ENCODE results near the gene EDC4. TPM values are rescaled to one million over a fixed set of nuclear protein-coding genes. Genes with fewer than 3 reads are reported as not detected.

Gene EDC4
- total RNA-seq, 1 experiment from 2014 or later = 99.9 TPM

DNA sequence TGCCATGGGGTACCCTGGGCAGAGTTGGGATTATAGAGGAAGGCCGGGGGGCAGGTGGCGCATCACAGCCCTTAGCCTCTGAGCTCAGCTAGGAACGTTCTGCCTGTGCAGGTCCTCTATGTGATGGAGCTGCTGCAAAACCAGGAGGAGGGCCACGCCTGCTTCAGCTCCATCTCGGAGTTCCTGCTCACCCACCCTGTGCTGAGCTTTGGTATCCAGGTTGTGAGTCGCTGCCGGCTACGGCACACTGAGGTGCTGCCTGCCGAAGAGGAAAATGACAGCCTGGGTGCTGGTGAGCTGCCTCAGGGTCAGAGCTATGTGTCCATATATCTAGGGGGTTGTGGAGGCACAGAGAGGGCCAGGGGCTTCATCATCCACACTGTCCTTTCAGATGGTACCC is 6.0 kb downstream of the EDC4 start:
- no TSS peak for BruUV-seq (replicated peaks)
- no peak for DNase-seq (ENCODE audit: low spot score)
- Histone ChIP-seq H3K4me1 (ENCODE audit: insufficient read depth, low read length, poor library complexity, severe bottlenecking) (peaks cover 7% of the 10 kb centered on the region), H3K4me3 (ENCODE audit: low read depth, low read length, poor library complexity, severe bottlenecking) (no peak overlapping the region), H3K36me3 (ENCODE audit: insufficient read depth, low read length, poor library complexity, severe bottlenecking) (peaks cover 68% of the 10 kb centered on the region), H3K9me3 (ENCODE audit: low read depth, low read length, poor library complexity, severe bottlenecking) (no peaks in the 10 kb centered on the region), H3K27me3 (replicated peaks; ENCODE audit: insufficient read depth, low read depth, low read length, poor library complexity) (no peaks in the 10 kb centered on the region), H3K27ac (ENCODE audit: low read depth, low read length, poor library complexity, severe bottlenecking) (no peak overlapping the region)
- ChIA-PET CTCF (no interaction called here), POLR2A (ENCODE audit: low non-redundant PET) (no interaction called here)
- intact Hi-C loops (cut with micrococcal nuclease; ENCODE audit: unreplicated experiment) = no loop called here
- TF ChIP-seq EZH2 (IDR thresholded peaks at IDR 0.05; ENCODE audit: borderline replicate concordance, low read depth, low read length, poor library complexity, severe bottlenecking) = no peak
- TF ChIP-seq, protein P1, sequence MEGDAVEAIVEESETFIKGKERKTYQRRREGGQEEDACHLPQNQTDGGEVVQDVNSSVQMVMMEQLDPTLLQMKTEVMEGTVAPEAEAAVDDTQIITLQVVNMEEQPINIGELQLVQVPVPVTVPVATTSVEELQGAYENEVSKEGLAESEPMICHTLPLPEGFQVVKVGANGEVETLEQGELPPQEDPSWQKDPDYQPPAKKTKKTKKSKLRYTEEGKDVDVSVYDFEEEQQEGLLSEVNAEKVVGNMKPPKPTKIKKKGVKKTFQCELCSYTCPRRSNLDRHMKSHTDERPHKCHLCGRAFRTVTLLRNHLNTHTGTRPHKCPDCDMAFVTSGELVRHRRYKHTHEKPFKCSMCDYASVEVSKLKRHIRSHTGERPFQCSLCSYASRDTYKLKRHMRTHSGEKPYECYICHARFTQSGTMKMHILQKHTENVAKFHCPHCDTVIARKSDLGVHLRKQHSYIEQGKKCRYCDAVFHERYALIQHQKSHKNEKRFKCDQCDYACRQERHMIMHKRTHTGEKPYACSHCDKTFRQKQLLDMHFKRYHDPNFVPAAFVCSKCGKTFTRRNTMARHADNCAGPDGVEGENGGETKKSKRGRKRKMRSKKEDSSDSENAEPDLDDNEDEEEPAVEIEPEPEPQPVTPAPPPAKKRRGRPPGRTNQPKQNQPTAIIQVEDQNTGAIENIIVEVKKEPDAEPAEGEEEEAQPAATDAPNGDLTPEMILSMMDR (conservative IDR thresholded peaks at IDR 0.05; ENCODE audit: low read depth, low read length) = no peak

DNA sequence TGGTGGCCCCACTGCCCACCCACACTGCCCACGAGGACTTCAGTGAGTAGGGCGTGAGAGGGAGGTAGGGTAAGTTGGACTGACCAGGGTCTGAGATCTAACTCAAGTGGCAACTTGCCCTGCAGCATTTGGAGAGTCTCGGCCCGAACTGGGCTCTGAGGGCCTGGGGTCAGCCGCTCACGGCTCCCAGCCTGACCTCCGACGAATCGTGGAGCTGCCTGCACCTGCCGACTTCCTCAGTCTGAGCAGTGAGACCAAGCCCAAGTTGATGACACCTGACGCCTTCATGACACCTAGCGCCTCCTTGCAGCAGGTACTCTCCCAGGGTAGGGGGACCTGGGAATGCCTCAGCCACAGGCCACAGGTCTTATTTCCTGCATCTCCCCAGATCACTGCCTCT is 6.6 kb downstream of the EDC4 start:
- intact Hi-C loops (cut with micrococcal nuclease; ENCODE audit: unreplicated experiment) = no loop called here

DNA sequence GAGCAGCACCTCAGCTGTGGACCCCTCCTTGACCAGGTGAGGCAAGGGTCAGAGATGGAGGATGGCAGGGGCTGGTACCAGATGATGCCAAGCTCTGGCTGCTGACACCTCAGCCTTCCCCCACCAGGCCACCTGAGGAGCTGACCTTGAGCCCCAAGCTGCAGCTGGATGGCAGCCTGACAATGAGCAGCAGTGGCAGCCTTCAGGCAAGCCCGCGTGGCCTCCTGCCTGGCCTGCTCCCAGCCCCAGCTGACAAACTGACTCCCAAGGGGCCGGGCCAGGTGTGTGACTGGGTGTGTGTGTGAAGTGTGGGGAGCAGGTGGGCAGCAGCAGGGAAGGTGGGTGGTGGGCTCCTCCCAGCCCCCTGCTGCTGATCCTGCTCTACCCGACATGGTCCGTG is 7.1 kb downstream of the EDC4 start:
- Histone ChIP-seq H3K36me3 (ENCODE audit: insufficient read depth, low read length, poor library complexity, severe bottlenecking) (peaks cover 75% of the 10 kb centered on the region), H3K27me3 (replicated peaks; ENCODE audit: insufficient read depth, low read depth, low read length, poor library complexity) (no peaks in the 10 kb centered on the region), H3K4me3 (ENCODE audit: low read depth, low read length, poor library complexity, severe bottlenecking) (no peak overlapping the region), H3K4me1 (ENCODE audit: insufficient read depth, low read length, poor library complexity, severe bottlenecking) (peaks cover 8% of the 10 kb centered on the region), H3K9me3 (ENCODE audit: low read depth, low read length, poor library complexity, severe bottlenecking) (no peaks in the 10 kb centered on the region), H3K27ac (ENCODE audit: low read depth, low read length, poor library complexity, severe bottlenecking) (no peak overlapping the region)
- intact Hi-C loops (cut with micrococcal nuclease; ENCODE audit: unreplicated experiment) = no loop called here
- ChIA-PET POLR2A (ENCODE audit: low non-redundant PET) (no interaction called here), CTCF (interaction anchor here (0.6 kb wide), 1 partner anchor 25 kb away, joined by 10 read pairs; no protein-coding TSS in a partner anchor)
- no TSS peak for BruUV-seq (replicated peaks)
- DNase-seq (ENCODE audit: low spot score) = no peak
- TF ChIP-seq EZH2 (IDR thresholded peaks at IDR 0.05; ENCODE audit: borderline replicate concordance, low read depth, low read length, poor library complexity, severe bottlenecking) = no peak
- TF ChIP-seq, protein P1 (conservative IDR thresholded peaks at IDR 0.05; ENCODE audit: low read depth, low read length) = no peak

More for the DNA sequence above, 6.6 kb downstream of the EDC4 start:
- peaks cover 4% of the 10 kb centered on the region for H3K4me1 ChIP-seq (ENCODE audit: insufficient read depth, low read length, poor library complexity, severe bottlenecking)
- H3K36me3 ChIP-seq (ENCODE audit: insufficient read depth, low read length, poor library complexity, severe bottlenecking) = peaks cover 74% of the 10 kb centered on the region
- DNase-seq (ENCODE audit: low spot score) = no peak
- H3K27ac ChIP-seq (ENCODE audit: low read depth, low read length, poor library complexity, severe bottlenecking) = no peak overlapping the region
- no peaks in the 10 kb centered on the region for H3K9me3 ChIP-seq (ENCODE audit: low read depth, low read length, poor library complexity, severe bottlenecking)
- ChIA-PET POLR2A (ENCODE audit: low non-redundant PET) (no interaction called here), CTCF (interaction anchor here (0.6 kb wide), 1 partner anchor 25 kb away, joined by 10 read pairs; no protein-coding TSS in a partner anchor)
- BruUV-seq (replicated peaks) = no TSS peak
- TF ChIP-seq, protein P1 (conservative IDR thresholded peaks at IDR 0.05; ENCODE audit: low read depth, low read length) = no peak
- TF ChIP-seq EZH2 (IDR thresholded peaks at IDR 0.05; ENCODE audit: borderline replicate concordance, low read depth, low read length, poor library complexity, severe bottlenecking) = no peak
- H3K27me3 ChIP-seq (replicated peaks; ENCODE audit: insufficient read depth, low read depth, low read length, poor library complexity) = no peaks in the 10 kb centered on the region
- H3K4me3 ChIP-seq (ENCODE audit: low read depth, low read length, poor library complexity, severe bottlenecking) = no peak overlapping the region

Measured in A673 (cell line).